BE2C (cell line): Measurements from ENCODE around the gene KRTAP20-1.

Source experiments
- DNase-seq: peaks from one replicate; pipeline ENCODE4 v3.0.0-alpha.2; 2020
- H3K27me3 ChIP-seq: fragments of 250-450 bp; sonication (Bioruptor Pico); 2 replicates; pipeline ENCODE4 v1.5.1; 2020; ENCODE audit warnings: mild to moderate bottlenecking
- H3K36me3 ChIP-seq: fragments of 250-450 bp; sonication (Bioruptor Pico); 2 replicates; pipeline ENCODE4 v1.5.1; 2020; ENCODE audit warnings: mild to moderate bottlenecking
- H3K4me1 ChIP-seq: fragments of 250-450 bp; sonication (Bioruptor Pico); 2 replicates; pipeline ENCODE4 v1.5.1; 2020
- H3K4me3 ChIP-seq: 2 replicates; pipeline ENCODE4 v1.5.1; 2011; ENCODE audit warnings: low read depth, low read length
- H3K9me3 ChIP-seq: fragments of 250-450 bp; sonication (Bioruptor Pico); 2 replicates; pipeline ENCODE4 v1.5.1; 2020
- CTCF ChIP-seq: IDR thresholded peaks from 2 replicates; pipeline ENCODE4 v1.5.1; 2012; ENCODE audit warnings: mild to moderate bottlenecking, low read depth, low read length

Gene KRTAP20-1

GRCh38 chr21:30613836-30614235 lies 2.4 kb upstream of the KRTAP20-1 start, which contains the start of gene KRTAP6-1:
Gene KRTAP6-1, minus strand, starts transcription at chr21:30613930. Its CDS starts 26 bp downstream, at chr21:30613904.
- DNase-seq = no peak
- H3K4me3 ChIP-seq = no peak within 1 kb of the TSS
- H3K4me1 ChIP-seq = no peaks in the 10 kb centered on the region; the same call in 1 of the 2 replicates
- no peaks in the 10 kb centered on the region for H3K36me3 ChIP-seq
- no peak for TF ChIP-seq CTCF
- no peaks in the 10 kb centered on the region for H3K27me3 ChIP-seq
- no peaks in the 10 kb centered on the region for H3K9me3 ChIP-seq

- Histone ChIP-seq H3K9me3 (no peaks in the 10 kb centered on the region), H3K4me3 (no peak overlapping the region), H3K36me3 (no peaks in the 10 kb centered on the region), H3K27me3 (no peaks in the 10 kb centered on the region), H3K4me1 (no peaks in the 10 kb centered on the region; the same call in 1 of the 2 replicates)
- TF ChIP-seq CTCF = no peak
- no peak for DNase-seq
These were observed 1.0 kb upstream of the KRTAP20-1 start for GRCh38 chr21:30615199-30615598.

DNA sequence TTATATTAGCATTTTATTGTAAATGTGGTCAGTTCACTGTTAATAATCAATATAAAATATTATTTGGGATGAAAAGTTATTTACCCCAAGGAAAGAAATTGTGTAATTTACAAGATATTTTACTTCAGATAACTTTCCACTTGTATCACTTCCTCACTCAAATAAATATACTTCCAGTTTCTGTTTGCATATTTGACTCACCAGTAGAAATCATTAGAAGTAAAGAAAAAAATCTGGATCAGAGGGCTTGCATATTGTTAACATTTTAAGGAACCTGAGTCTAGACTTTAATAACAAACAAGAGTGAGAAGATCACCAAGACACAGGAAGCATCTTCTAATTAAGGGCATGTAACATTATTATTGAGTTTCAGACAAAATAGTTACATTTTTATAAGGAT lies 3.9 kb downstream of the KRTAP20-1 start:
- H3K9me3 ChIP-seq = no peaks in the 10 kb centered on the region
- no peaks in the 10 kb centered on the region for H3K4me1 ChIP-seq
- H3K27me3 ChIP-seq = no peaks in the 10 kb centered on the region
- H3K36me3 ChIP-seq = no peaks in the 10 kb centered on the region
- no peak for TF ChIP-seq CTCF
- no peak overlapping the region for H3K4me3 ChIP-seq
- no peak for DNase-seq

GRCh38 chr21:30620522-30620921 lies 4.3 kb downstream of the KRTAP20-1 start, which contains the start of gene KRTAP20-4:
Gene KRTAP20-4, plus strand, starts transcription at chr21:30620627.
- H3K36me3 ChIP-seq = no peaks in the 10 kb centered on the region
- no peak for DNase-seq
- no peak for TF ChIP-seq CTCF
- H3K9me3 ChIP-seq = no peaks in the 10 kb centered on the region
- H3K4me3 ChIP-seq = no peak within 1 kb of the TSS
- H3K4me1 ChIP-seq = no peaks in the 10 kb centered on the region
- no peaks in the 10 kb centered on the region for H3K27me3 ChIP-seq

DNA sequence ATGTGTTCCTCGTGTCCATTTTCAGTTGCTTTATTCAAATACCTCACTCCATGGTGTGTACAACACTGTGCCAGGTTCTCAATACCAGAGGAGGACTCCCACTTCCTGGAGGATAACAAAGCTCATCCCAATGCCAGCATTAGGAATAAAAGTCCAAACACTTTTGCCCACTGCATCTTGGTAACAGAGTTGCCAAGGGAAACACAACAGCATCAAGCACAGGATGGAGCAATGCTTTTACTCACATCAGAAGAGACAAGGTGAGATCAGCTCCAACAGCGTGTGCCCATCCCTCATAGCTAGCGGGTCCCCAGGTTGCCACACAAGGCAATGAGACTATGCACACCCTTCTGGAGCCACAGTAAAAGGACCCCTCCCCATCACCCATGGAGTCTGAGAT lies 7.1 kb downstream of the KRTAP20-1 start:
- Histone ChIP-seq H3K4me3 (no peak overlapping the region), H3K9me3 (no peaks in the 10 kb centered on the region), H3K36me3 (no peaks in the 10 kb centered on the region), H3K4me1 (no peaks in the 10 kb centered on the region), H3K27me3 (no peaks in the 10 kb centered on the region)
- no peak for DNase-seq
- TF ChIP-seq CTCF = no peak

- no peak for DNase-seq
- Histone ChIP-seq H3K4me3 (no peak overlapping the region), H3K9me3 (no peaks in the 10 kb centered on the region), H3K4me1 (no peaks in the 10 kb centered on the region), H3K27me3 (no peaks in the 10 kb centered on the region), H3K36me3 (no peaks in the 10 kb centered on the region)
- no peak for TF ChIP-seq CTCF
These were observed 9.4 kb downstream of the KRTAP20-1 start for GRCh38 chr21:30625449-30626165.
